ENCODE measurements around the gene PLD6.

The PLD6 gene

GRCh38 chr17:17228521-17229279 is 22.6 kb upstream of the PLD6 start:
- ChIA-PET CTCF (interaction anchor here (1.5 kb wide), 1 partner anchor 10 kb away, joined by 3 read pairs; no protein-coding TSS in a partner anchor), POLR2A (no interaction called here)

GRCh38 chr17:17227608-17228520 is 21.7 kb upstream of the PLD6 start:
- DNase-seq (ENCODE audit: low read depth, low spot score) = no peak
- TF ChIP-seq, protein P1, sequence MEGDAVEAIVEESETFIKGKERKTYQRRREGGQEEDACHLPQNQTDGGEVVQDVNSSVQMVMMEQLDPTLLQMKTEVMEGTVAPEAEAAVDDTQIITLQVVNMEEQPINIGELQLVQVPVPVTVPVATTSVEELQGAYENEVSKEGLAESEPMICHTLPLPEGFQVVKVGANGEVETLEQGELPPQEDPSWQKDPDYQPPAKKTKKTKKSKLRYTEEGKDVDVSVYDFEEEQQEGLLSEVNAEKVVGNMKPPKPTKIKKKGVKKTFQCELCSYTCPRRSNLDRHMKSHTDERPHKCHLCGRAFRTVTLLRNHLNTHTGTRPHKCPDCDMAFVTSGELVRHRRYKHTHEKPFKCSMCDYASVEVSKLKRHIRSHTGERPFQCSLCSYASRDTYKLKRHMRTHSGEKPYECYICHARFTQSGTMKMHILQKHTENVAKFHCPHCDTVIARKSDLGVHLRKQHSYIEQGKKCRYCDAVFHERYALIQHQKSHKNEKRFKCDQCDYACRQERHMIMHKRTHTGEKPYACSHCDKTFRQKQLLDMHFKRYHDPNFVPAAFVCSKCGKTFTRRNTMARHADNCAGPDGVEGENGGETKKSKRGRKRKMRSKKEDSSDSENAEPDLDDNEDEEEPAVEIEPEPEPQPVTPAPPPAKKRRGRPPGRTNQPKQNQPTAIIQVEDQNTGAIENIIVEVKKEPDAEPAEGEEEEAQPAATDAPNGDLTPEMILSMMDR (IDR thresholded peaks at IDR 0.05; ENCODE audit: insufficient read depth, low read length, missing control alignments) = no peak
- ChIA-PET CTCF (interaction anchor here (1.3 to 1.5 kb wide), 2 partner anchors 9 to 17 kb away, joined by 3 read pairs; no protein-coding TSS in a partner anchor), POLR2A (no interaction called here)
- H3K4me3 ChIP-seq (ENCODE audit: low read depth, low read length) = no peak overlapping the region

More at GRCh38 chr17:17228521-17229279, 22.6 kb upstream of the PLD6 start:
- no peak for DNase-seq (ENCODE audit: low read depth, low spot score)
- no peak overlapping the region for H3K4me3 ChIP-seq (ENCODE audit: low read depth, low read length)
- TF ChIP-seq, protein P1 (IDR thresholded peaks at IDR 0.05; ENCODE audit: insufficient read depth, low read length, missing control alignments) = no peak

DNA sequence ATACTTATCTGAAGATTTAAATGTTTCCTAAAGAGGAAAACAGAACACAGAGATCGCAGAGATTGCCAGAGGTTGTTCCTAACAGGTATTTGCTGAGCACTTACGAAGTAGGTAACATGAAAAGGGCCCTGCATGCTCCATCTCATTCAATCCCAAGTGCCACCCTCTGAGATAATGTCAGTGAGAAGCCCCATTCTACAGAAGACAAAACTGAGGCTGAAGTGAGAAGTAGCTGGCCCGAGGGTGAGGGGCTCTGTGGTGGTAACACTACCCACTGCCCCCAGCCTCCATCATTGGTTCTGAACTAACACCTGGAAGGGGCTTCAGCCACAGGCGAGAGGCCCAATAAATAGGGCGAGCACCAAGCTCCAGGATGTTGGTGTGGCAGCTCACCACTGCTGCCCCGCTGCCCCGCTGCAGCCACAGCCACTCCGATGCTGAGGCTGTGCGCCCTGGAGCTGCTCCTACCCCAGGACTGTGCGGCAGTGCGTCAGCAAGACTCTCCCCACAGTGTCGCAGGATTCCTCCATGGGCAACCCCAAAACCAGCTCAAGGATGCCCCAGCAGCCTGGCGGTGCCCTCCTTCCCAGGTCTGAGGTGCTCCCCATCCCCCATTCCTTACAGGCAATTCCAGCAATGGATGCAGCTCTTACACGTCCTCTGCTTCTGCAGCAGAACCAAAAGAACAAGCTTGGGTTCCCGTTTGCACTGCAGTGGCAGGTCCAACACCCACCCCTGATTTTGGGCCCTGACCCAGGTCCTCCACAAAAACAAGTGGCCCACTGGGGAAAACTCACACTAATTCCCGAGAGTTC is 20.5 kb upstream of the PLD6 start:
- TF ChIP-seq, protein P1 (IDR thresholded peaks at IDR 0.05; ENCODE audit: insufficient read depth, low read length, missing control alignments) = no peak
- no peak for DNase-seq (ENCODE audit: low read depth, low spot score)
- ChIA-PET POLR2A (no interaction called here), CTCF (interaction anchor here (0.7 to 1.6 kb wide), 3 partner anchors 9 to 235 kb away, joined by 3 read pairs; no protein-coding TSS in a partner anchor)
- H3K4me3 ChIP-seq (ENCODE audit: low read depth, low read length) = no peak overlapping the region

GRCh38 chr17:17225901-17226300 is 19.8 kb upstream of the PLD6 start:
- DNase-seq (ENCODE audit: low read depth, low spot score) = no peak
- no peak overlapping the region for H3K4me3 ChIP-seq (ENCODE audit: low read depth, low read length)
- CTCF ChIA-PET = interaction anchor here (1.6 kb wide), 1 partner anchor 234 kb away, joined by 3 read pairs; no protein-coding TSS in a partner anchor
- TF ChIP-seq, protein P1 (IDR thresholded peaks at IDR 0.05; ENCODE audit: insufficient read depth, low read length, missing control alignments) = no peak
- POLR2A ChIA-PET = no interaction called here

DNA sequence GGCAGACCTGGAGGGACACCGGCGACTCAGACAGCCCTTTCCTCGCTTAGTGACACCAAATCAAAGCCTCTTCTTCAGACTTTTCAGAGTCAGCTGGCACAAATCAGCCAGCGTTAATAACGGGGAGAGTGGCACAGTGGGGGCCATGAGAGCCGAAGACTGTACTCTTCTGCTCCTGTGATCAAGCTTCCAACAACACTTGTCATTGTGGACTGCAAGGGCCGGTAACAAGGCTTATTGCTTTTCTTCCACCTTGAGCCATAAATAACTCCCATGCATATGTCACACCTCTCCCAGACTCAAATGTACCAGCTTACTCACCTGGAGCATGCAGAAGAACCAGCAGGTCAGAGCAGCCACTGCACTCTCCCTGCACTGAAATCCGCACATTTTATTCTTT is 18.0 kb upstream of the PLD6 start:
- no peak overlapping the region for H3K4me3 ChIP-seq (ENCODE audit: low read depth, low read length)
- CTCF ChIA-PET = interaction anchor here (0.7 kb wide), 1 partner anchor 15 kb away, joined by 3 read pairs; no protein-coding TSS in a partner anchor
- TF ChIP-seq, protein P1 (IDR thresholded peaks at IDR 0.05; ENCODE audit: insufficient read depth, low read length, missing control alignments) = no peak
- POLR2A ChIA-PET = interaction anchor here (0.7 kb wide), 1 partner anchor 14 kb away, joined by 4 read pairs; no protein-coding TSS in a partner anchor
- no peak for DNase-seq (ENCODE audit: low read depth, low spot score)
